HG03442 (cell line): ENCODE measurements around the gene COL5A2.

Source experiments
- ATAC-seq: cut with Tn5 transposase; IDR thresholded peaks from one replicate; pipeline ENCODE4 v1.9.1; 2021; ENCODE audit warnings: mild to moderate bottlenecking, moderate library complexity; ENCODE audit not compliant: unreplicated experiment

COL5A2 gene

DNA sequence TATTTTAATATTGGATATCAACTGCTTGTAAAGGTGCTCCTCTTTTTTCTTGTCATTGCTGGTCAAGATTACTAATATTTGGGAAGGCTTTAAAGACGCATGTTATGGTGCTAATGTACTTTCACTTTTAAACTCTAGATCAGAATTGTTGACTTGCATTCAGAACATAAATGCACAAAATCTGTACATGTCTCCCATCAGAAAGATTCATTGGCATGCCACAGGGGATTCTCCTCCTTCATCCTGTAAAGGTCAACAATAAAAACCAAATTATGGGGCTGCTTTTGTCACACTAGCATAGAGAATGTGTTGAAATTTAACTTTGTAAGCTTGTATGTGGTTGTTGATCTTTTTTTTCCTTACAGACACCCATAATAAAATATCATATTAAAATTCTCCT lies 167.2 kb downstream of the COL5A2 start:
- ATAC-seq: no peak

DNA sequence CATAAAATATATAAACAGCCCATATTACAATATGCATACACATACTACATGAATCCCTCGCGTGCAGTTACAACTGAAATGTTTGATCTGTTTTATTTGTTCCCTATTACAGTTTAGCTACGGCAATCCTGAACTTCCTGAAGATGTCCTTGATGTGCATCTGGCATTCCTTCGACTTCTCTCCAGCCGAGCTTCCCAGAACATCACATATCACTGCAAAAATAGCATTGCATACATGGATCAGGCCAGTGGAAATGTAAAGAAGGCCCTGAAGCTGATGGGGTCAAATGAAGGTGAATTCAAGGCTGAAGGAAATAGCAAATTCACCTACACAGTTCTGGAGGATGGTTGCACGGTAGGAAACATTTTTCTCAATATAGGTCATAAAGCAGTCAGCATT lies 169.0 kb downstream of the COL5A2 start:
- ATAC-seq: no peak

DNA sequence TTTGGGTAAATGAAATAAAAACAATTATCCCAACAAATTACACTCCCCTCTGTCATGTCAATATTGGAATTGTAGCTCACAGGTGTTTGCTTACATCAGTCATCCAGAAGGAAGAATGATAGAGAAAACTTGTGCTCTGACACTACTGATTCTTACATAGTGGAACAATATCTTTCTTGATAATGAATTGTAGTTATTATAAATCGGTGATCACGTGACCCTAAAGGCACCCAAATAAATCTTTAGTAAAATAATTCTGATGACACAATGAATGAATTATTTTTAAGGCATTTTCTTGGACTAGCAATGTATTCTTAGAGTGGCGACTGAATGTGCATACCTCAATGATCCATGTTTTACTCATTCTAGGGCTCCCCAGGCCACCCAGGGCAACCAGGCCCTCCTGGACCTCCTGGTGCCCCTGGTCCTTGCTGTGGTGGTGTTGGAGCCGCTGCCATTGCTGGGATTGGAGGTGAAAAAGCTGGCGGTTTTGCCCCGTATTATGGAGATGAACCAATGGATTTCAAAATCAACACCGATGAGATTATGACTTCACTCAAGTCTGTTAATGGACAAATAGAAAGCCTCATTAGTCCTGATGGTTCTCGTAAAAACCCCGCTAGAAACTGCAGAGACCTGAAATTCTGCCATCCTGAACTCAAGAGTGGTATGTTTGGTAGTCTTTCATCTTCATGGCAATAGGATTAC lies 170.9 kb downstream of the COL5A2 start:
- no peak for ATAC-seq

- ATAC-seq: no peak
These were observed 177.5 kb downstream of the COL5A2 start for GRCh38 chr2:189002079-189002478.

DNA sequence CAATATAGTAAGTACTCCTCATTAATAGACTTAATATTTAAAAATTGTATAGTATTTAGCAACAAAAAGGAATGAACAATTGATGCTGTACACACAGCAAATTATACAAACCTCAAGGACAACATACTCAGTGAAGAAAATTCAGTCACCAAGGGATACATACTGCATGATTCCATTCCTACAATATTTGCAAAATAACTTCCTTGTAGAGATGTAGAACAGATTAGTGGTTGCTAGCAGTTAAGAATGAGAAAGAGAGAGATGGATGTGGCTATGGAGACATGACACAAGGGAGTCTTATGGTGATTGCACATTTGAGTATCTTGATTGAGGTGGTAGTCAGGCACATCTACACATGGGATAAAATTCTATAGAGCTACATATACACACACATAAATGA lies 179.3 kb downstream of the COL5A2 start:
- no peak for ATAC-seq

GRCh38 chr2:188997263-188997662 lies 182.3 kb downstream of the COL5A2 start:
- ATAC-seq: no peak

GRCh38 chr2:188993247-188993646 lies 186.3 kb downstream of the COL5A2 start:
- ATAC-seq: no peak

DNA sequence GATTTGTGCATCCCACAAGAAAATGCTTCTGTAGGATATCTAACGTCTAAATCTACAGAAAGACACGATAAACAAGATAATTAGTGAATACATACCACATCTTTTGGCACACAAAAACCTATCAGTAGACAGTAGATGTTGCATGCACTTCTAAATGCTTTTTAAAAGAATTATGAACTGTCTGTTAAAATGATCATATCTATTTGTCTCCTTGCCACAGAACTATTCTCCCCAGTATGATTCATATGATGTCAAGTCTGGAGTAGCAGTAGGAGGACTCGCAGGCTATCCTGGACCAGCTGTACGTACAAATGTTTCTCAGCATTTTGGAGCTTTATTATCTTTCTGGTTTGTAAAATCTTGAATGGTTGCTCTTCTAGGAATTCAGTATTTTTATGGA lies 192.7 kb downstream of the COL5A2 start:
- no peak for ATAC-seq

DNA sequence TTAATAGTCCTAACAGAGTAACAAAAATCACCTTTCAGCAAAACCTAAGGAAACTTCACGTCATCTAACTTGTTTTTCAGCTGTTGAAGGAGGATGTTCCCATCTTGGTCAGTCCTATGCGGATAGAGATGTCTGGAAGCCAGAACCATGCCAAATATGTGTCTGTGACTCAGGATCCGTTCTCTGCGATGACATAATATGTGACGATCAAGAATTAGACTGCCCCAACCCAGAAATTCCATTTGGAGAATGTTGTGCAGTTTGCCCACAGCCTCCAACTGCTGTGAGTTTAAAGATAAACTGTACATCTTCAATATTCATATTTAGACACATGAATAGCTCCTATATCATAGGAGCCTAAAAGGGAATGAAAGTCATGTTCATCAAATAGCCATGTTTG lies 194.9 kb downstream of the COL5A2 start:
- no peak for ATAC-seq

DNA sequence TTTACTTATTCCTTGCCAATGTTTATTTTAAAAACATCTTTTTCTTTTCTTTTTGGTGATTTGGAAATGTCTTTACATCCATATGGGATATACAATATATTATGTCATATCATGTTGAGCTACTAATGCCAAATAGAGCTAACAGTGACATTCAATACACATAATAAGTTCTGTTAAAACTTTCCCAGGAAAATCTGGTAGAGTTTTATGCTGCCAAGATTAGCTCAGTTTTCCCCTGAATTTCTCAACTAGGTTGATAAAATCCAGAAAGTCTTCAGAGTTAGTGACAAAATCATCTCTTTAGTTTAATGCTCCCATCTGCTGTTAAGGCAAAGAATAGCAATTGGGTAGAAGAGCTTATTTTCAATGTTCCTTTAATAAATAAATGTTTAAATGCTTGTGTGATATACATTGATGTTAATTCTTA lies 195.5 kb downstream of the COL5A2 start:
- no peak for ATAC-seq

- no peak for ATAC-seq
These were observed 196.0 kb downstream of the COL5A2 start for GRCh38 chr2:188983427-188984064.
